ENCODE data around the gene DGLUCY.

GRCh38 chr14:91095178-91095577 is 18.7 kb upstream of the DGLUCY start:
- TF ChIP-seq CTCF (IDR thresholded peaks at IDR 0.05), result no peak
- TF ChIP-seq ZFX (IDR thresholded peaks at IDR 0.05; ENCODE audit: borderline replicate concordance), result no peak
